ENCODE results near the gene MAP7D3.

Gene MAP7D3

DNA sequence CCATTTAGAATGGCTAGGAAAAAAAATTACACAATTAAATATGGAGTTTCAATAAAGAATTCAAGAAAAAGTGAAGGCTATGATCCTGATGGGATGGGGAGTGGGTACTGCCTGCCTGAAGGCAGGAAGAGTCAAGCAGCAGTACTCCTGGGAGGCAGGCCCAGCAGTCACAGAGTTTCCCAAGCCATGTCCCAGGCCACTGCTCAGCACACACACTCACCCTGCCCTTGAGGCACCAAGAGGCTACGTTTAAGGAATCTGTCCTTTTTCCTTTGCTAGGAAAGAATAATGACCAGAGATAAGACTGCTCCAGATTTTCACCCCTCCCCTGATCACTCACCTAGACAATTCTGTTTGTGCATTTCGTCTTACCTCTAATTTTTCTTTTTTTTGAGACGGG is 30.2 kb downstream of the MAP7D3 start:
- H3K9me3 Mint-ChIP-seq = peaks cover 40% of the 10 kb centered on the region
- H3K27ac Mint-ChIP-seq = no peak overlapping the region
- DNase-seq = no peak
- H3K27me3 Mint-ChIP-seq (ENCODE audit: low read depth, poor library complexity) = no peaks in the 10 kb centered on the region
- TF ChIP-seq CTCF (IDR thresholded peaks at IDR 0.05) = no peak
- H3K4me3 Mint-ChIP-seq = no peak overlapping the region
- no peaks in the 10 kb centered on the region for H3K4me1 Mint-ChIP-seq
- peaks cover 29% of the 10 kb centered on the region for H3K36me3 Mint-ChIP-seq (ENCODE audit: low read depth)

DNA sequence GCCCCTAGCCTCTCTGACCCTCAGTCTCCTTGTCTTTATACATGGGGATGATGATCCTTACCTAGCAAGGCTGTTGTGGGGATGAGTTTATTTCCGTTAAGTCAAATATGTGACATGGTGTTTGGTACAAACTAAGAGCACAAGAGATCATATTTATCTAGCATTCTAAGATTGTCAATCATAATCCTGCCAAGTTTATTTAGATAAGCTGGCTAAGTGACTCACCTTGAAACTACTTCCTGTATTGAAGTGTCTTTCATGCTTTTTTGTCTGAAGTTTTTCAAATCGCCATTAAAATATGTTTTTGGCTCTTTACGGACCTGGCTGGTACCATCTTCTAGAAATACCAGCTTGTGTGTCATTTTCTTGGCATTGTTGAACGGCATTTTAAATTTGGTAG is 30.7 kb downstream of the MAP7D3 start:
- H3K27ac Mint-ChIP-seq = no peak overlapping the region
- no peaks in the 10 kb centered on the region for H3K27me3 Mint-ChIP-seq (ENCODE audit: low read depth, poor library complexity)
- no peak for TF ChIP-seq CTCF (IDR thresholded peaks at IDR 0.05)
- H3K4me3 Mint-ChIP-seq = no peak overlapping the region
- H3K9me3 Mint-ChIP-seq = peaks cover 36% of the 10 kb centered on the region
- DNase-seq = no peak
- H3K4me1 Mint-ChIP-seq = no peaks in the 10 kb centered on the region
- H3K36me3 Mint-ChIP-seq (ENCODE audit: low read depth) = peaks cover 27% of the 10 kb centered on the region

DNA sequence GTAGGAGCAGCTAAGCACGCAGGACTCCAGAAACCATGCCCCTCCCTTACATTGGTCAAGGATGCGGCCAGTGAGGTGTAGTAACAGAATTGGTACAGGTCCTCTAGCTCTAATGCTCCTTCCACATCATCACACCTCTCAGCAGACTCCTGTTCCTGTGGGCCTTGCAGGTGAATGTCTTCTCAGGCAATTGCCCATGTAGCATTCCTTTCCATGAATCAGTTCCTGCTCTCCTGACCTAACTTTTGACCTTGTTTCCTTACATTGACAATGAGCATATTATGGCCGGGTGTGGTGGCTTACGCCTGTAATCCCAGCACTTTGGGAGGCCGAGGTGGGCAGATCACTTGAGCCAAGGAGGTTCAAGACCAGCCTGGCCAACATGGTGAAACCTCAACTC is 31.3 kb downstream of the MAP7D3 start:
- Mint-ChIP-seq H3K27ac (no peak overlapping the region), H3K9me3 (peaks cover 34% of the 10 kb centered on the region), H3K27me3 (ENCODE audit: low read depth, poor library complexity) (no peaks in the 10 kb centered on the region), H3K36me3 (ENCODE audit: low read depth) (peaks cover 21% of the 10 kb centered on the region), H3K4me3 (no peak overlapping the region), H3K4me1 (peaks cover under 1% of the 10 kb centered on the region)
- no peak for DNase-seq
- no peak for TF ChIP-seq CTCF (IDR thresholded peaks at IDR 0.05)

GRCh38 chrX:136215559-136215958 is 35.6 kb downstream of the MAP7D3 start:
- DNase-seq = no peak
- Mint-ChIP-seq H3K27ac (no peak overlapping the region), H3K9me3 (peaks cover 32% of the 10 kb centered on the region), H3K4me1 (peaks cover 15% of the 10 kb centered on the region), H3K27me3 (ENCODE audit: low read depth, poor library complexity) (no peaks in the 10 kb centered on the region), H3K36me3 (ENCODE audit: low read depth) (peaks cover 9% of the 10 kb centered on the region), H3K4me3 (no peak overlapping the region)
- no peak for TF ChIP-seq CTCF (IDR thresholded peaks at IDR 0.05)

GRCh38 chrX:136214551-136214950 is 36.6 kb downstream of the MAP7D3 start:
- Mint-ChIP-seq H3K27me3 (ENCODE audit: low read depth, poor library complexity) (peaks cover 4% of the 10 kb centered on the region), H3K9me3 (peaks cover 36% of the 10 kb centered on the region), H3K36me3 (ENCODE audit: low read depth) (peaks cover 11% of the 10 kb centered on the region), H3K4me3 (no peak overlapping the region), H3K4me1 (peaks cover 22% of the 10 kb centered on the region), H3K27ac (peak overlapping the region; percentile 89)
- TF ChIP-seq CTCF (IDR thresholded peaks at IDR 0.05) = no peak
- no peak for DNase-seq

GRCh38 chrX:136212557-136213111 is 38.6 kb downstream of the MAP7D3 start:
- Mint-ChIP-seq H3K36me3 (ENCODE audit: low read depth) (peaks cover 11% of the 10 kb centered on the region), H3K27ac (peak overlapping the region; percentile 43), H3K4me1 (peaks cover 26% of the 10 kb centered on the region), H3K4me3 (no peak overlapping the region), H3K9me3 (peaks cover 31% of the 10 kb centered on the region), H3K27me3 (ENCODE audit: low read depth, poor library complexity) (peaks cover 4% of the 10 kb centered on the region)
- DNase-seq = no peak
- no peak for TF ChIP-seq CTCF (IDR thresholded peaks at IDR 0.05)

Measured in nephron progenitor cell (in vitro differentiated cells).